Measurements from ENCODE around the gene ADCY2. TPM values are rescaled to one million over a fixed set of nuclear protein-coding genes. Genes with fewer than 3 reads are reported as not detected.
"Not testable (repeated sequence)": the region's sequence is repeated elsewhere in the genome, so short reads cannot be mapped to it uniquely, and the experiment has no call there.

ADCY2 gene
- total RNA-seq, 2 donors from 2014 or later = not detected

DNA sequence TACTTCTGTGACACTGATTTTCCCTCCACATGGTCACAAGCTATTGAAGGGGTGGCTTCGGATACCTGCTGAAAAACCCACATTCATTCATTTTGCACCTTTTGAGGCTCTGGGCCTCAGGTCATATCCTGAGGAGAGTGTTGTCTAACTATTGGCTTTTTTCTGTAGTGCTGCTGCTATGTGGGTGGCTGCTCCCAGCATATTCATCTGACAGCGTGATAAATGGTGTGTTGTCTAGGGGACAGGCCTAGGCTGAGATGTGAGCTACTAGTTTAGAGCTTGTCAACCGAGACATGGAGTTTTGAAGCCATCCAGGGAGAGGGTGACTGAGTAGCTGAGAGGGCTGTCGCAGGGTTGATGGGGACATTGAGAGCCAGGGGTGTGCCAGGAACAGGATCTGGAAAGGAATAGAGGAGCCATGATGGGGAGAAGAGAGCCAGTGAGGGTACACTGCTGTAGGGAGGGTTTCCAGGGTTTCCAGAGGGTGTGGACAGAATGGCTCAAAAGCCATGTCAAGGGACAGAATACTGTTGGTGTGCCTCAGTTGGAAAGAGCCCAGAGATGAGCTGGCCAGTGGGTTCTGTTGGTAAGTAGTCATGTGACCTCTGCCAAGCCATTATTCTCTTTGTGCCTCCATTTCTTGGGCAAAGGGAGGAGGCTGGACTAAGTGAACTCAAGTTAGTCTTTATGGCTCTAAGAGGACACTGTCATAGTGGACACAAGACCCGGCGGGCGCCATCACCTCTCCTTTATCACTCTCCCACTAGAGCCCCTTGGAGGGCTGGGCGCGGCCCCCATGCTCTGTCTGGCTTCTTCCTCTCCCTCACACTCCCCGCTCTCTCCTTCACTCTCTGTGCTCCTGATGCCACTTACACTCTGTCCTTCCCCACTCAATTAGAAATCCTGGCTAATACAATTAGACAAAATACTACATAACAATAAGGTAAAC, 19.9 kb downstream of the ADCY2 start:
- H3K9me3 Mint-ChIP-seq = no peaks in the 10 kb centered on the region
- ATAC-seq (replicated peaks) = no peak
- H3K36me3 Mint-ChIP-seq (ENCODE audit: low read depth) = no peaks in the 10 kb centered on the region
- peaks cover 2% of the 10 kb centered on the region for H3K27me3 Mint-ChIP-seq
- no peak overlapping the region for H3K4me3 Mint-ChIP-seq
- H3K27ac Mint-ChIP-seq = no peak overlapping the region
- no peaks in the 10 kb centered on the region for H3K4me1 Mint-ChIP-seq

DNA sequence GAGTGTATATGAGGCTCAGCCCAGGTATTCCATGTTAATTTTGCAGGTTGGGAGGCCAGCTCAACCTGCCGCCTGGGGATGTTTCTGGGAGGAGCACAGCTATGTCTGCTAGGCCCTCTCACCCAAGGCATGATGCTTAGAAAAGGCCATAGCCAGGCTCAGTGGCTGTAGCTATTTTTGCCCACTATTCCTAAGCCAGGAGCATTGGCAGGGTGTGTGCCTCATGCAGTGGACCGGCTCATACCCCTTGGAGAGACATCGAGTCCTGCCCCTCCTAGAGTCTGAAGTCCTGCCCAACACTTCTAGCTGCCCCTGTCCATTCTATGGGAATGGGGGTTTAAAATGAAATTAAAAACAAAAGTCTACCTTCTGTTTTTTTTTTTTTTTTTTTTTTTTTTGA, 22.3 kb downstream of the ADCY2 start:
- Mint-ChIP-seq H3K36me3 (ENCODE audit: low read depth) (no peaks in the 10 kb centered on the region), H3K9me3 (peaks cover 3% of the 10 kb centered on the region)

DNA sequence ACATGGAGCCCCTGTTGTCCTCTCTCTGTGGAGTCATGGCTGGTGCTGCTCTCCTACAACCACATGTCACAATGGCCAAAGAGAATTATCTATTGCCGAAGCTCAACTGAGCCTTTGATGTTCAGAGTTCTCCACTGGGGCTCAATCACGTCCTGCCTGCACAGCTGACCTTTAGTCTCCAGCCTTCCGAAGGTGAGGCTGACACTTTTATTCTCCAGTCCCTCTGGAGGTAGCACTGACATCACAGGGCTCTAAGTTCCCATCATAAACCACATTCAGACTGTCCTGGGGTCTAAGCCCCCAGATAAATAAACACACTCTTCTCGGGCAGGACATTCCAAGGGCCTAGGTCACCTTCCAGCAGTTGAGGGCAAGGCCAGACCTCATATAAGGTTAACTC, 23.4 kb downstream of the ADCY2 start:
- Mint-ChIP-seq H3K27me3 (peaks cover 6% of the 10 kb centered on the region), H3K4me3 (no peak overlapping the region), H3K27ac (no peak overlapping the region), H3K36me3 (ENCODE audit: low read depth) (no peaks in the 10 kb centered on the region), H3K4me1 (no peaks in the 10 kb centered on the region), H3K9me3 (peaks cover 3% of the 10 kb centered on the region)
- ATAC-seq (replicated peaks) = no peak

More for the DNA sequence above, 22.3 kb downstream of the ADCY2 start:
- H3K27me3 Mint-ChIP-seq = peaks cover 6% of the 10 kb centered on the region
- no peak overlapping the region for H3K4me3 Mint-ChIP-seq
- no peak for ATAC-seq (replicated peaks)
- H3K27ac Mint-ChIP-seq = no peak overlapping the region
- H3K4me1 Mint-ChIP-seq = no peaks in the 10 kb centered on the region

DNA sequence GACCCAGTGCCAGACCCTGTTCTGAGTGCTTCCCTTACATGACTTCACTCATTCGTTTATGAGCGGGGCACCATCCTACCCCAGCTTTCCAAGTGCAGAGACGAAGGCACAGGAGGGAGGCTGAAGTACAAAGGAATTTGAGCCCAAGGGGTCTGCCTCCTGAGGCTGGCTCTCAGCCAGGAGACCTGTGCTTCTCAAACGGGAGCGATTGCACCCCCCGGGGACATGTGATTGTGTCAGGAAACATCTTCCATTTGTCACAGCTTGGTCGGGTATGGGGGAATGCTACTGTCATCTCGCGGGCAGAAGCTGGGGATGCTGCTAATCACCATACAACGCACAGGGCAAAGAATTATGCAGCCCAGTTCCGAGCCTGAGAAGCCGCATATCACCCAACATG, 23.9 kb downstream of the ADCY2 start:
- ATAC-seq (replicated peaks) = no peak
- Mint-ChIP-seq H3K9me3 (peaks cover 3% of the 10 kb centered on the region), H3K27ac (no peak overlapping the region), H3K27me3 (peaks cover 6% of the 10 kb centered on the region), H3K4me1 (no peaks in the 10 kb centered on the region), H3K36me3 (ENCODE audit: low read depth) (no peaks in the 10 kb centered on the region), H3K4me3 (no peak overlapping the region)

DNA sequence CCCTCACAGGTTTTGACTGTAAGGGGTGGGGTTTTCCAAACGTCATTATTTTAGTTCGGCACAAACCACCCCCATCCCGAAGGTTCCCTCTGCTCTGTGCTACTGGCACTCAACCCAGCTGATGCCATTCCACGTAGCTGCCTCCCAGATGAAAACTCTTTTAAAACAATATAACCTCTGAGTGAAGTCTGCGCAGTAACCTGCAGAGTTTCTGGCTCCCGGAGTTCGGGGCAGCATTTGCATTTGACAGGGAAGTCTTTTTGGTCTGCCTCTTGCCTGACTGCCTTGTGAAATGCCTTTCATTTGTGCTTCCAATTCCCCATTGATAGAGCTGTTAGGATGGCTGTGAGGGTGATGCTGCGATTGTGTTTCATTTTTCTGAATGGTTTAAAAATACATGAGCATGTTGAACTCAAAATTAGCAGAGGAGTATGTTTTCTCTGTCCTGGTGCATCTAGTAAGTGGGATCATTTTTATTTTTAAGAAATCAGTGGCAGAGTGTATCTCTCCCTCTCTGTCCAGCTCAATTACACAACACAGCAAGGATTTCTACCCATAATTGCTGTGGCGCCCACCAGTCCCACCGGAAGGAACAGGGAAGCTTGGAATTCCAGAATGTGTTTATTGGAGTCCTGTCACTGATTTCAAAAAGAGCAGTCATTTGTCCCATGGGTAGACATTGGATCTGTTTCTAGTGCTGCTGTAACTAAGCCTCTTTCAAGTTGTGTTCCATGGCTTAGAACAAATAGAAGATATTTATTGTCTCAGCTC, 24.8 kb downstream of the ADCY2 start:
- H3K9me3 Mint-ChIP-seq = peaks cover 3% of the 10 kb centered on the region
- no peak overlapping the region for H3K27ac Mint-ChIP-seq
- no peaks in the 10 kb centered on the region for H3K4me1 Mint-ChIP-seq
- no peak overlapping the region for H3K4me3 Mint-ChIP-seq
- H3K27me3 Mint-ChIP-seq = peaks cover 6% of the 10 kb centered on the region
- H3K36me3 Mint-ChIP-seq (ENCODE audit: low read depth) = no peaks in the 10 kb centered on the region
- no peak for ATAC-seq (replicated peaks)

DNA sequence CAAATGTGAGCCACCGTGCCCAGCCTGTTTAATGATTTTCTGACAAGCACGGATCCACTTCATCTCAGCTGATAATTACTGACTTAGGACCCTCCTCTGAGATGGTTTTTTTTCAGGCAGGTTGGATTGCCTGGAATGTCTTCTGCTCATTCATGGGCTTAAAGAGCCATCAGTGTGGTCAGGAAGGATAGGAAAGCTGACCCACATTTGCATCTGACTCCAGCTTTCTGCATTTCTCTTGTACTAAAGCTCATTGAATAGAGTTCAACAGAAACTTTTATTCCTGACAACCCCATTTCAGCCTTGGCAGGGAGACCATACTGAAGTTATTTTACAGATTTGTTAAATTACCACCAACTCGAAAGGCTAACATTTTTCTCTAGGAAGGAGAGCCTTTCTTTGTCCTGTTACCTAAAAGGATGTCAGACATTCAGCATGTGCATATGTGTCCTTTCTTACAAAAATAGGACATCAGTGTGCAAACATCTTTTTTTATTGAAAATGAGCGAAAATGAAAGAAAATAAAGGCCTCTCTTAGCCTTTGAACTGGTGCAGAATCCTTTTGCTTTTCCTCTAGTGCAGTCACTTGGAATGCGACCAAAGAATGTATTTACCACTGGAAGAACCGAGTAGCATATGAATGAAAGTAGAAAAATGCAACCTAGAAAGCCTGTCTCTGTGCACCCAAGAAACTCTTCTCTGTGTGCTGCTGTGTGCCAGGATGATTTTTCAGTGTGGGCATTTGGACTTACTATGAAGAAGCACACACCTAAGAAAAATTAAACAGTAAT, 26.6 kb downstream of the ADCY2 start:
- no peak for ATAC-seq (replicated peaks)
- Mint-ChIP-seq H3K36me3 (ENCODE audit: low read depth) (no peaks in the 10 kb centered on the region), H3K9me3 (peaks cover 3% of the 10 kb centered on the region), H3K4me3 (no peak overlapping the region), H3K27ac (no peak overlapping the region), H3K4me1 (no peaks in the 10 kb centered on the region), H3K27me3 (peaks cover 6% of the 10 kb centered on the region)

DNA sequence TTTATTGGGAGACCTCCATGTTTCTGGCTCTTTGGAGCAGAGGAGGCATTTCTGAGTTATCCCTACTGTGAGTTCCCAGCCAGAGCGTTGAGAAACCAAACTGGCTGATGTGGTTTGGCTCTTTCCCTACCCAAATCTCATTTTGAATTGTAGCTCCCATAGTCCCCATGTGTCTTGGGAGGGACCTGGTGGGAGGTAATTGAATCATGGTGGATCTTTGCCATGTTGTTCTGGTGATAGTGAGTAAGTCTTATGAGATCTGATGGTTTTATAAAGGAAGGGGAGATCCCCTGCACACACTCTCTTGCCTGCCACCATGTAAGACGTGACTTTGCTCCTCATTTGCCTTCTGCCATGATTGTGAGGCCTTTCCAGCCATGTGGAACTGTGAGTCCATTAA, 27.3 kb downstream of the ADCY2 start:
- H3K27me3 Mint-ChIP-seq; H3K9me3 Mint-ChIP-seq; ATAC-seq (replicated peaks); H3K4me1 Mint-ChIP-seq; H3K36me3 Mint-ChIP-seq (ENCODE audit: low read depth); H3K4me3 Mint-ChIP-seq; H3K27ac Mint-ChIP-seq: not testable (repeated sequence)

DNA sequence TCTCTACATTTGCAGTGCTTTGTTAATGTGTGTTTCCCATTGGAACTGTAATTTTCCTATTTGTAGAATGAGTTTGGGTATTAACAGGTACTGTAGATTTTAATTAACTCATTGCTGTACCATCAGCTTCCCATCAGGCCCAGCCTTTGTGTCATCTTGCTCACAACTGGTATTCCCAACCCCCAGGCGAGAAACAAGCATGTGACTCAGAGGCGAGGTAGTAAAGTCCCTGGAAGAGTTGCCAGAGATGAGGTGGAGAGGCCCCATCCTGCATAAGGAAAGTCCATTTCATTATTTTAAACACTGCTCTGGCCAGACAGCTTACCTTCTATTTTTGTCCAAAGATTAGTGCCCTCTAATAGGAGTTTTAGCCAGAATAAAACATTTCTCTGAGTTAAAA, 29.9 kb downstream of the ADCY2 start:
- Mint-ChIP-seq H3K27ac (no peak overlapping the region), H3K4me3 (no peak overlapping the region), H3K36me3 (ENCODE audit: low read depth) (no peaks in the 10 kb centered on the region), H3K27me3 (peaks cover 7% of the 10 kb centered on the region), H3K4me1 (no peaks in the 10 kb centered on the region), H3K9me3 (peaks cover 3% of the 10 kb centered on the region)
- ATAC-seq (replicated peaks) = no peak

DNA sequence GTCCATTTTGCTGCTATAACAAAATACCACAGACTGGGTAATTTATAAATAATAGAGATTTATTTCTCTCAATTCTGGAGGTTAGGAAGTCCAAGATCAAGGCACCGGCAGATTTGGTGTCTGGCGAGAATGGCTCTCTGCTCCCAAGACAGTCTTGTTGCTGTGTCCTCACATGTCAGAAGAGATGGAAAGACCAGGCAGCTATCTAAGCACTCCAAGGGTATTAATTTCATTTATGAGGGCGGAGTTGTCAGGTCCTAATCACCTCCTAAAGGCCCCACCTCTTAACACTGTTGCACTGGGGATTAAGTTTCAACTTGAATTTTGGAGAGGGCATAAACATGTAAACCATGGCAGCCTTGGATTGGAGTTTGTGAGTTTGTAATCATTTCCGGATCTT, 30.3 kb downstream of the ADCY2 start:
- H3K4me3 Mint-ChIP-seq = no peak overlapping the region
- no peaks in the 10 kb centered on the region for H3K36me3 Mint-ChIP-seq (ENCODE audit: low read depth)
- no peaks in the 10 kb centered on the region for H3K4me1 Mint-ChIP-seq
- peaks cover 5% of the 10 kb centered on the region for H3K27me3 Mint-ChIP-seq
- H3K9me3 Mint-ChIP-seq = peaks cover 2% of the 10 kb centered on the region
- no peak for ATAC-seq (replicated peaks)
- H3K27ac Mint-ChIP-seq = no peak overlapping the region

DNA sequence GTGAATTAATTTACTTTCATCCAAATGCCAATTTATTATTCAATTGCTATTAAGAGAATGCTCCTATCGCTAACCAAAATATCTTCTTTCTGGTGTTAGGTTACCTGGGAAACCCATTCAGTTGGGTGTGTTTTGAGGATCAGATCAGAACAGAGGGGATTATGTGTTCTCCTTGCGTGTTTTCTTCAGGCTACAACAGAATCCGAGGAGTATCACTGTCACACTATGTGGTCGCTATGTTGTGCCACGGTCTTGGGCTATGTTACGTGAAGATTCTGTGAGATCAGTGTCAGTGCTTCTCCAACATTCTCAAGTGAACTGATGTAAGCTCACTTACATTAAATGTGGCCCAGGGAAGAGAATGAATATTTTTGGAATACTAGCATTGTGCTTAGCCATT, 39.0 kb downstream of the ADCY2 start:
- ATAC-seq (replicated peaks) = no peak
- Mint-ChIP-seq H3K27me3 (no peaks in the 10 kb centered on the region), H3K27ac (no peak overlapping the region), H3K4me1 (no peaks in the 10 kb centered on the region), H3K4me3 (no peak overlapping the region), H3K9me3 (no peaks in the 10 kb centered on the region), H3K36me3 (ENCODE audit: low read depth) (no peaks in the 10 kb centered on the region)

DNA sequence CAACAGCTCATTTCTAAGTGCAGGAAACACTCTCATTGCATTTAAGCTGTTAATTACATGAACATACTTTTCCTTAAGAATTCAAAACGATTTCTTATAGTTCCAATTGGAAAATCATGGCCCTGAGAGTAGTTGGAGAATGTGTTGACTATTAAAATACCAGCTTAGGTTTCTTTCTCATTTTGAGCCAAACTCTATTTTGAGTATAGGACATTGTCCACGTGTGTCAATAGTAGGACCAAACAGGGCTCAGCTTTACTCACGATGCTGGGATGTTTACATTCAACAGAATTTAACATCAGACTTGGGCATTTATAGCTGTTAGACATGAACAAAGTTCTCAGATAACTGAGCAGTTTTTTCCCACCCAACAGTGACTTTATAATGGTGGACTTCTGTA, 39.6 kb downstream of the ADCY2 start:
- ATAC-seq (replicated peaks) = no peak
- Mint-ChIP-seq H3K27me3 (no peaks in the 10 kb centered on the region), H3K4me3 (no peak overlapping the region), H3K4me1 (no peaks in the 10 kb centered on the region), H3K27ac (no peak overlapping the region), H3K36me3 (ENCODE audit: low read depth) (no peaks in the 10 kb centered on the region), H3K9me3 (no peaks in the 10 kb centered on the region)

DNA sequence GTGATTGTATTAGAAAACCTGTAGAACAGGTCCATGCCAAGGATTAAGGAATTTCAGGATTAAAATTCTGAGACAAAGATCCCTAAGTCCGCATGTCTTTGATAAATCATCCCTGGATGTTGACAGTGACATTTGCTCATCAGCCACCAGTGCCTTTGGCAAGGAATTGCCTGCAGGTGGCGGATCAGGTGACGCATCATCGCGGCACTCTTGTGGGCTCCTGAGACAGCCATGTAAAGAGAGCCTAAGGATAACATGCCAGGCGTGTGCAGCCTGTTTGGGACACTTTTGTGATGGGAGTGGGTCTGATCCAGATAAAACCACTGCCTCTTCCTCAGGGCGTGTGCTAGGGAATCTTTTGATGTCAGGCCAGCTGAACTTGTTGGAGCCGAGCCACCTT, 40.6 kb downstream of the ADCY2 start:
- H3K4me3 Mint-ChIP-seq = no peak overlapping the region
- ATAC-seq (replicated peaks) = no peak
- no peaks in the 10 kb centered on the region for H3K27me3 Mint-ChIP-seq

DNA sequence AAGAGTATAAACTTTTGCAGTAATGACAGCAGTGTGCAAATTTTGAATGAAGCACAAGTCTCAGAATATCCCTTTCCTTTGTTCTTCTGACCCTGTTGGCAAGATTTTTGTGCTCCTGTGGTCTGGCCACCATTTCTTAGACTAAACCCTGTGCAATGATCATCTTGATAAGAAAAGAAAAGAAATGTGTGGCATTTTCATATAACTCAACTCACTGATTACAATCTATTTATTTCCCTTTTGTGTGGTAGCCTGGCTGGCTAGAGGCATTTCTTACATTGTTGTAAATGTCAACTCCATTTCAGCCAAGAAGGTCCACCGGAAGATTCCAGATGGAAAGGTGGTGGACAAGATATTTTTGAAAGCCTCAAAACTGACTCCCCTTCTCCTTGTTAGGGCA, 41.9 kb downstream of the ADCY2 start:
- no peak overlapping the region for H3K27ac Mint-ChIP-seq
- H3K9me3 Mint-ChIP-seq = no peaks in the 10 kb centered on the region

More for the DNA sequence above, 40.6 kb downstream of the ADCY2 start:
- Mint-ChIP-seq H3K27ac (no peak overlapping the region), H3K9me3 (no peaks in the 10 kb centered on the region), H3K36me3 (ENCODE audit: low read depth) (no peaks in the 10 kb centered on the region), H3K4me1 (no peaks in the 10 kb centered on the region)

DNA sequence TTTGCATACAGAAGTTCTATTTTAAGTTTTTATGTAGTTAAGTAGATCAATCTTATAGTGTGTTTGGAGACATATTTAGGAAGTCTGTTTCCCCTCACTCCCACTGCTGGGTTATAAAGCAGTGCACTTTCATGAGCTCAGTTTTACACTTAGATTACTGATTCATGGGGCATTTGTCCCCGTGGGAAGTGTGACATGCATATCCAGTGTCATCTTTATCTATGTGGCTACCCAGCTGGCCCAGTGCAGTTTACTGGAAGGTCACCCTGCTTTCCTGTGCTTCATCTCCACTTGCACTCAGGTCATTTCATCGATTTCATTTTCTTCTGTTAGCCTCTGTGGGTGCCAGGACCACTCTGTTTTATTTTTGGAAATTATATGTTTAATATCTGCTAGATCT, 49.1 kb downstream of the ADCY2 start:
- ATAC-seq (replicated peaks) = no peak
- Mint-ChIP-seq H3K4me3 (no peak overlapping the region), H3K9me3 (no peaks in the 10 kb centered on the region), H3K4me1 (no peaks in the 10 kb centered on the region), H3K27ac (no peak overlapping the region), H3K36me3 (ENCODE audit: low read depth) (no peaks in the 10 kb centered on the region), H3K27me3 (peaks cover 5% of the 10 kb centered on the region)

More for the DNA sequence above, 41.9 kb downstream of the ADCY2 start:
- no peaks in the 10 kb centered on the region for H3K4me1 Mint-ChIP-seq
- no peaks in the 10 kb centered on the region for H3K27me3 Mint-ChIP-seq
- ATAC-seq (replicated peaks) = no peak
- no peaks in the 10 kb centered on the region for H3K36me3 Mint-ChIP-seq (ENCODE audit: low read depth)
- H3K4me3 Mint-ChIP-seq = no peak overlapping the region
